Measurements from ENCODE around the gene EIF3A. TPM values are rescaled to one million over a fixed set of nuclear protein-coding genes. Genes with fewer than 3 reads are reported as not detected.

Gene EIF3A
- total RNA-seq, 1 experiment from 2014 or later = 57.4 TPM

DNA sequence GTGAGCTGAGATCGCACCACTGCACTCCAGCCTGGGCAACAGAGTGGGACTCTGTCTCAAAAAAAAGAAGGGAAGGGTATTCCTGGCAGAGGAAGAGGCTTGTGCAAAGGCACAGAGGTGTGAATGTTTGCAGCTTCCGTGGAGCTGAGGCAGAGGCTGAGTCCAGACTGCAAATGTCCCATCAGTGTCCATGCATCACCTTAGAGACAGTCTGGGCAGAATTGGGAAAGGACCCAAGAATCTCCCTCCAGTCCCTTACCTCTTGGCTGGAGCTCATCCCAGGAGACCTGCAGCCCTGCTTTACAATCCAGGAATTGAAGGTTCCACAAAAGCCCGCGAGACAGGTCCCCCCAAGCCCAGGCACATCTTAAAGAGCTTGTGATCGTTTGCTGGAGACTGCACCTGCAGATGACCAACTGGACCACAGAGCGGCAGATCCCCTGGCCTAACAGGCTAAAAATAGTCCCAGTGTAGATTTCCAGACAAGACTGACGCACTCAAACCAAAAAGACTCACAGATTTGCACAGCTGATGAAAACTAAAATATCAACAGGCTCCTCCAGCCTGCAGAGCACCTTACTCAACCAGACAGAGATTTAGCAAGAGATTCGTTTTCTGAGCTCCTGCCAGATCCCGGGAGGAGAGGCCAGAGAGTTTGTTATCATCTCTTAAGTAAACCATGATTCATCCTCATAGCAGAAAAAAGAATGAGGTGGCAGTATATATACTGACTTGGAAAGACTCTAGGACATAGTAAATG lies 74.0 kb downstream of the EIF3A start:
- DNase-seq (ENCODE audit: low spot score) = peak; percentile 88

DNA sequence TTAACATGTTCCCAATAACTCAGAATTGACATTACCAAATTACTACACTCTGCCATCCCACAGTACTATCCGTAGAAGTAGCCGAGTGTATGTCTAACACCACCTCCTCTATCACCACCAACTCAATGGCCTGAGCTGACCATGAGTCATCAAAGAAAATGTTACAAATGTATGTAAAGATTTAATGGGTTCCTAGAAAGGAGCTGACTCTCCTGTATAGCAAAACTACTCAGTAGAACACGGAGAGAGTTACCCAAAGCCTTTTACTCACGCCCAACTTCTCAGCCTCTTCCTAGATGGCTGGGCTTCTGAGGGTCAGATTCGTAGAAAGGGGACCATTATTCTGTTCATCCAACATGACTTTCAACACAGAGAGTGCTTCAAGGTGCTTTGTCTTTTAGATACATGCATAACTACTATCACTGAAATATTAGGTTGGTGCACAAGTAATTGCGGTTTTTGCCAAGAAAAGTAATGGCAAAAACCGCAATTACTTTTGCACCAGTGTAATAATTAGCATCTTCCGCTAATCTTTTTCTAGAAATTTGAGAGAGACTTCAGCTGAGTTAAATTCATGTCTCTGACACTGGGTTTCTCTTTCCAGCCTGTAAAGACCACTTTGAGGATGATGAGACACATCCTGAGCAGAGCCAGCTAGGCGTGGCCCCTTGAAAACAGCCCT lies 75.1 kb downstream of the EIF3A start:
- DNase-seq (ENCODE audit: low spot score) = no peak

DNA sequence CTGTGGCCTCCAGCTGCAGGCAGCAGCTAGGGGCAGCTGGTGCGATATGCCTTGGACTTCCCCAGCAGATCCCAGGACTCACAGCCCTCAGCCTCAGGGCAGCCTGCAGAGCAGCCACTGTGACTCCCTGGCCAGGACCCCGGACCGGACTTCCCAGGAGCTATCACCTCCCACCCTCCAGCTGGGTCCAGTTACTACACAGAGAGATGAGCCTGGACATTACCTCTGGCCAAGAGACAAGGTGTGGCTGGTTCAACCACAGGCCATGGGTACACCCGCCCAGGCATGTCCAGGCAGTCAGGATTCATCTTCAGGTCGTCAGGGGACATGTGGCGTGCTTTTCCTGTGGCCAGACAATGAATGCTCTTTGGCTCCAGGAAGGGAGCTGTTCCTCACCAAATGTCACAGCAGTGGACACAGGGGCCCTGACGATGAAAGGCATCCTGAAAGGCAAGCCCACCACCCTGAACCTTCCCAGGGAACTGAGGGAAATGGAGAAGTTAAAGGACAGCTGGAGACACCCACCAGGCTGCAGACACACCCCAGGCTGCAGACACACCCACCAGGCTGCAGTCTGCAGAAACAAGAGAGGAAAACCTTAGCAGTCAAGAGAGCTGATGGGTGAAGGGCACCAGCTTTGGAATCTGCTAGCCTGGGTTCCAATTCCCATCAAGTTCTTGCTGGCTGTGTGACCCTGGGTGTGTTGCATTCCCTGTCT lies 76.9 kb downstream of the EIF3A start:
- DNase-seq (ENCODE audit: low spot score) = no peak

DNA sequence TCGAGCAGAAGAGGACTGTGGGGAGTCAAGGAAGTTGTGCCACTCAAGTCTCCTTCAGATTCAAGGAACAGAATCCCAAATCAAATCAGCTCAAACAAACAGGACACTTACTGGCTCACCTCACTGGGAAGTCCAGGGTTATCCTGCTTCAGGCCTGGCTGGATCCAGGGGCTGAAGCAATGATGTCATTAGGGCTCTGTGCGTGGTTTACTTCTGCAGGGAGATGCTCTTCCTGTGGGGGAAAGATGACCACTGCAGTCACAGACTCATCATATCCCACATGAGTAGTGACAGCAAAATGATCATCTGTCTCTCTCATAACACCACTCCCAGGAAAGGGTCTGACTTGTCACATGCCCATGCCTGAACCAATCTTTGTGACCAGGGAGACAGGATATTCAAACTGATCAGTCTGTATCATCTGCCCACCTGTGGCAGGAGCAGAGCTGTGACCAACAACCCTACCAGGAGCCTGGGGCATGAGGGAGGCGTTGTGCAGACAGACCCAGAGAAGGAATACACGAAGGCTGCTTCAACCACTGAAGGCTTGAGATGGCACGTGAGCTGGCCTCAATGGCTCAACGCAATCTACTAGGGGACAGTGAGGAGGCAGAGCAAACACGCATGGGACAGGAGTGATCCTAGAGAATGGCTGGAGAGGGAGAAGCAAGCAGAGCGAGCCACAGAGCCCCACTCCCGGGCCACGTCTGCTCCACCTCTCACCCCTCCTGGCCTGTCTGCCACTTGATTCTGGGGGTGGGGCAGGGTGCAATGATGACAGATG lies 78.7 kb downstream of the EIF3A start:
- no peak for DNase-seq (ENCODE audit: low spot score)

DNA sequence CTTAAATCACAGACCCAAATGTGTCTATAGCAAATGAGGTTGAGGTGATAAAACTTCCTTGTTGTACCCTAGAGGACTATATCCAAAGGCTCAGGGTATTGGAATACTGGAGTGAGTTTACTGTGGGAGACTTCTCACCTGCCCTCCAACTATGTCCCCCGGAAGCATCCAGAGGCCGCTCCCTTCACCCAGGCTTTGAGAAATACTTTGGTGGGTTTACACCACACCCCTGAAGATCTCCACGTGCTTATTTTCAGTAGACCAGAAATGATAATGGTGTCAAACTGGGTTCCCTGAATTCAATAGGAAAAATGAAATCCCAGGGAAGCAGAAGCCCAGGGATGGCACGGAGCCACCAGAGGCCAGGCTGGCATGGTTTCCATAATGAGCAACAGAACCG lies 82.4 kb downstream of the EIF3A start:
- no peak for DNase-seq (ENCODE audit: low spot score)

DNA sequence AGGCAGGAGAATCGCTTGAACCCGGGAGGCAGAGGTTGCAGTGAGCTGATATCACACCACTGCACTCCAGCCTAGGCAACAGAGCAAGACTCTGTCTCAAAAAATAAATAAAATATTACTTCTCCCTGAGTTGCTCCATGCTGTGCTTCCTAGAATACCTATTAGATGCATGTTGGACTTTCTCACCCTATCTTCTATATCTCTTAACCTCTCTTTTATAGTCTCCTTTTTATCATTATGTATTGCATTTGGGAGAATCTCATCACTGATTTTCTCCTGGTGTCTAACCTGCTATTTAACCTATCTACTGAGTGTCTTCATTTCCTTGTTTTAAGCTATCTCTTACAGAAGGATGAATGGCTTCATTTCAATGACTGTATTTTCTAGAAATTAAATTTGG lies 83.2 kb downstream of the EIF3A start:
- DNase-seq (ENCODE audit: low spot score) = no peak

DNA sequence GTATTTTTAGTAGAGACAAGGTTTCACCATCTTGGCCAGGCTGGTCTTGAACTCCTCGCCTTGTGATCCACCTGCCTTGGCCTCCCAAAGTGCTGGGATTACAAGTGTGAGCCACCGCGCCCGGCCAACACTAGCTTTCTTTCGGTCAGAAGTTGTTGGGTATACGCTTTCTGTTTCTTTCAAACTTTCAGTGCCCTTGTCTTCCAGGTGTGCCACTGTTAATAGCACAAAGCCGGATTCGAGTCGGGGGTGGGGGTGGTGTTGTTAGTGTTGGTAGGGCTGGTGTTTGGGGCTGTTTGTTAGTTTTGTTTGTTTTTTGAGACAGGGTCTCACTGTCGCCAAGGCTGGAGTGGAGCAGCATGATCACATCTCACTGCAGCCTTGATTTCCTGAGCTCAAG lies 84.9 kb downstream of the EIF3A start:
- no peak for DNase-seq (ENCODE audit: low spot score)

DNA sequence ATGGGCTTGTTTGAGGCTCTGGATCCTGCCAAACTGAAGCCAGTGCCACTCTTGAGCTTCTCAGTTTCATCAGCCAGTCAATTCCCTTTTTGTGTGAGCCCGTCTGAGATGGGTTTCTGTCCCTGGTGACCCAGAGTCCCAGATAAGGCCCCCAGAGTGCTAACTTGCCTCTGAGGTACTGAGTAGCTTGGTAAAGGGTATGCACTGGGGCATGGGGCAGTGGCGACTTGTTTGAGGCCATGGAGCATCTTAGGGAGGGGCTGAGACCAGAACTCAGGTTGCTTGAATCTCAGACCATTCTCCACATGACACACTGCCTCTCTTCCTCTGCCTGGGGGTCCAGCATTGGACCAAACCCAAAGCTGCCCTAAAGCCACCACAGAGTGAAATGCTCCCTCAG lies 86.3 kb downstream of the EIF3A start:
- no peak for DNase-seq (ENCODE audit: low spot score)

DNA sequence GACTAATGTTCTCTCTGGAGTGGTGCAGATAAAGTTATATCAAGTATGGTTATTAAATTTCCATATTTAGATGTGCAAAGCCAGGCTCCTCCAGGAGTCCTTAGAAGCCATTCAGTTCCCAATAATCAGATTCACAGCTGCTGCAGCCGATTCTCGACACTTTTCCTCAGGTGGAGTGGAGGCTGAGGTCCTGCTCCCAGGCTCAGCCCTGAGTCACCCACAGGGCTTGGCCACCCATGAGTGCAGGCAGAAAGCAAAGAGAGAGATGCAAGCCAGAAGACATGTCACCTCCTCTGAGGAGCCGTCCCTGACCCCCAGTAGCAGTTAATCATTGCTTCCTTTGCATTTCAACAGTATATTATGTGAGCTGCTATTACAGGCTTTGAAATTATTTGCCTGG lies 87.4 kb downstream of the EIF3A start:
- no peak for DNase-seq (ENCODE audit: low spot score)

DNA sequence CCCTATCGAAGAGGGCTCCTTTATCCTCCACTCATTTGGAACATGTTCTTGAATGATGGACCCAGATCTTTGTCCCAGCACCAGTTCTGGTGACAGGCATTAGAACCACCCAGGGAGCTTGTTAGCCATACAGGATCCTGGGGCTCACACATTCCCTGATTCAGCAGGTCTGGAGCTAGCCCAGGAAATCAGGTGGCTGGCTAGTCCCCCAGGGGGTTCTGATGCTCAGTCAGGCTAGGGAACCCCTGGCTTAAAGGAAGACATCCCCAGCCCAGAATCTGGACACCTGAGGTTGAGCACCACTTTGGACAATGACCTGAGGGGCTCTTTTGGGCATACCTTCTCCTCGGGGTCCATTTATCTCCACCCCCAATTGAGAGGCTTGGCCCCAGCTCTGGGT lies 88.1 kb downstream of the EIF3A start:
- DNase-seq (ENCODE audit: low spot score) = no peak

DNA sequence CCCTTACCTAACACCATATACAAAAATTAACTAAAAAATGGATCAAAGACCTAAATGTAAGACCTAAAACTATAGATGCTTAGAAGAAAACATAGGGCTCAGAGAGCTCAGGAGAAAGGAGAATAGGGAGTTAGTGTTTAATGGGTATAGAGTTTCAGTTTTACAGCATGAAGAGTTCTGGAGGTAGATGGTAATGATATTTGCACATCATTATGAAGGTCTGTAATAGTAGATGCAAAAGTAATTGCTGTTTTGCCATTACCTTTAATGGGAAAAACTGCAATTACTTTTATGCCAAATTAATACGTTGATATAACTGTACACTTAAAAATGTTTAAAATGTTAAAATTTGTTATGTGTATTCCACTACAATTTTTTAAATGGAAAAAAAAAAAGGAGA lies 90.3 kb downstream of the EIF3A start:
- no peak for DNase-seq (ENCODE audit: low spot score)

DNA sequence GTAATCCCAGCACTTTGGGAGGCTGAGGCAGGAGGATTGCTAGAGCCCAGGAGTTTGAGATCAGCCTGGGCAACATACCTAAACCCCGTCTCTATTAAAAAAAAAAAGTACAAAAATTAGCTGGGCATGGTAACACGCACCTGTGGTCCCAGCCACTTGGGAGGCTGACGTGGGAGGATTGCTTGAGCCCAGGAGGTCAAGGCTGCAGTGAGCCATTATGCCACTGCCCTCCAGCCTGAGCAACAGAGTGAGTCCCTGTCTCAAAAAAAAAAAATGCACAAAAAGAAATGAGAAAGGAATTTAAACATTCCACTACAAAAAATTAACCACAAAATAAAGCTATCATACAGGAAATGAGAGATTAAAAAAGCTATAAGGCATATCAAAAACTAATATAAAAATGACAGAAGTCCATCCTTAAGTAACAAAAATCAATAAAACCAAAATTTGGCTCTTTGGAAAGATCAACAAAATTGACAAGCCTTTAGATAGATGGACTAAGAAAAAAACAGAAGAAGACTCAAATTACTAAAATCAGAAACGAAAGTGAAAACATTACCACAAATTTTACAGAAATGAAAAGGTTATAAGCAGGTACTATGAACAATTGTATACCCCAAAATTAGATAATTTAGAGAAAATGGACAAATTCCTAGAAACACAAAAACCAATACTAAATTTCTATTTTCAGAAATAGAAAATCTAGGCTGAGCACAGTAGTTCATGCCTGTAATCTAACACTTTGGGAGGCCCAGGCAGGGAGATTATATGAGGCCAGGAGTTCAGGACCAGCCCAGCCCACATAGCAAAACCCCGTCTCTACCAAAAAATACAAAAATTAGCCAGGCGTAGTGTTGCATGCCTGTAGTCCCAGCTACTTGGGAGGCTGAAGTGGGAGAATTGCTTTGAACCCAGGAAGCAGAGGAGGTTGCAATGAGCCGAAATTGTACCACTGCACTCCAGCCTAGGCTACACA lies 93.5 kb downstream of the EIF3A start:
- DNase-seq (ENCODE audit: low spot score) = no peak

DNA sequence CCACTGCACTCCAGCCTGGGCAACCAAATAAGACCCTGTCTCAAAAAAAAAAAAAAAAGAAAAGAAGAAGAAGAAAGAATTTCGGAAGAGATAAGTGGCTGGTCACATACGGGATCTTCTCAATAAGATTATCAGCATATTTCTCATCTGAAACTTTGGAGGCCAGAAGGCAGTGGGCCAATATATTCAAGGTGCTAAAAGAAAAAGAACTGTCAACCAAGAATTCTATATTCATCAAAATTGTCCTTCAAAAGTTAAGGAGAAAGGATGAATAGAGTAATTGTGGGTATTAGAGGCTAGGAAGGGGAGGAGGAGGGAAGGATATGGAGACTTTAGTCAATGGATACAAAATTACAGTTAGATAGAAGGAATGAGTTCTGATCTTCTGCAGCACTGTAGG lies 95.0 kb downstream of the EIF3A start:
- DNase-seq (ENCODE audit: low spot score) = no peak

Other genes starting within 250 kb of the EIF3A start
- gene NANOS1, start 51.1 kb downstream of the EIF3A start, total RNA-seq (2014; rRNA removed; shearing (Covaris generic)) = 4.7 and 6.7 TPM in 2 replicates
- gene DENND10, start 23.3 kb upstream of the EIF3A start, total RNA-seq (2014; rRNA removed; shearing (Covaris generic)) = 59.5 and 62.2 TPM in 2 replicates
- gene SFXN4, start 84.9 kb upstream of the EIF3A start, total RNA-seq (2014; rRNA removed; shearing (Covaris generic)) = 22.9 and 83.4 TPM in 2 replicates
- 315 and 406 TPM in 2 replicates for gene PRDX3, start 98.0 kb upstream of the EIF3A start, total RNA-seq (2014; rRNA removed; shearing (Covaris generic))
- gene GRK5, start 126.8 kb upstream of the EIF3A start, total RNA-seq (2014; rRNA removed; shearing (Covaris generic)) = 9.9 and 10.1 TPM in 2 replicates